ENCODE results near the gene SH3GLB2.
"Not testable (repeated sequence)": the region's sequence is repeated elsewhere in the genome, so short reads cannot be mapped to it uniquely, and the experiment has no call there.

SH3GLB2 gene

DNA sequence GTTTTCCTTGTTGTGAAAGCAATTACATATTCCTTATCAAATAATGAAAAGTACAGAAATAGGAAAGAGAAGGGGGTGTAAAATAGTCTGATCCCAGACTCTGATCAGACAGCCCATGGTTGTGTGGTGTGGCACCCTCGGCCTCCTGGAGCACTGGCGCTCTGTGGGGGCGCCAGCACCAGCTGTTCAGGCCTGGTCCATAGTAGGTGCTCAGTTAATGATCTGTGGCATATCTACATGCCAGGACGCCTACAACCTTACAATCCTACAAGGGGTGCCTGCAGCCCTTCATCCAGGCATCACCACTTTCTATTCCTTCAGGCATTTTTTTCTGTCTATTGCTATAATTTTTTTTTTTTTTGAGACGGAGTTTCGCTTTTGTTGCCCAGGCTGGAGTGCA is 24.9 kb upstream of the SH3GLB2 start:
- no peak for DNase-seq

DNA sequence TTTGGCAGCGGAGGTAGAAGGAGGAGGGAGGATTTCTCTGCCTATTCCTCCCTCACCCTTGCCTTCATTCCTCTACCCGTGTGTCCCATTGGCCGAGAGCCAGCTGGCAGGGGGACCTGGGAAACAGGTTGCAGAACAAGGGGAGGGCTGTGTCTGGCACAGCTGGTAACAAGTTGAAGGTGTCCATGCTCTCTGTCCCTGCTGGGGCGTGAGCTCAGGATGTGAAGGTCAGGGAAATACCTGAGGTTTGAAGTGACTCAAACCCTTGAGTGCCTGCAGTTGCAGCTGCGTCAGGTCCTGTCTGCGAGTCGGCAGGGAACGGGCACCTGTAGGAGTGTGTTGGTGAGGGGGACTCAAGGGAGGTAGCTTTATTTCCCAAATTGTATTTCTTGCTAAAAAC is 24.5 kb upstream of the SH3GLB2 start:
- no peak for DNase-seq

DNA sequence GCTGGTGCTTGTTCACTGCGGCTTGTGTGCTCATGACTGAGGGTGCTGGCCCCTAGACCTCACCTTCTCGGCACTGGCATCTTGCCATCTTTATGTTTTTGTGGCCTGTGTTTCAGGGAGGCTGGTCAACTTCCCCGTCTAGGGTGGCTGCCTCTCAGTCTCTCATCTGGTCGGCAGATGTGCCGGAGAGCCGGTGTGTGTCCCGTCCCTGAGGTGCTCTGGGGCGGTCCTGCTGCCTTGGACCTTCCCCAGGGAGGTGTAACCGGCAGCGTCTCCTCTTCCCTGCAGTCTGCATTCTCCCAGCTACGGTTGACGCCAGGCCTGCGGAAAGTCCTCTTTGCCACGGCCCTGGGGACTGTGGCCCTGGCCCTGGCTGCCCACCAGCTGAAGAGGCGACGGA is 13.9 kb upstream of the SH3GLB2 start:
- no peak for DNase-seq

DNA sequence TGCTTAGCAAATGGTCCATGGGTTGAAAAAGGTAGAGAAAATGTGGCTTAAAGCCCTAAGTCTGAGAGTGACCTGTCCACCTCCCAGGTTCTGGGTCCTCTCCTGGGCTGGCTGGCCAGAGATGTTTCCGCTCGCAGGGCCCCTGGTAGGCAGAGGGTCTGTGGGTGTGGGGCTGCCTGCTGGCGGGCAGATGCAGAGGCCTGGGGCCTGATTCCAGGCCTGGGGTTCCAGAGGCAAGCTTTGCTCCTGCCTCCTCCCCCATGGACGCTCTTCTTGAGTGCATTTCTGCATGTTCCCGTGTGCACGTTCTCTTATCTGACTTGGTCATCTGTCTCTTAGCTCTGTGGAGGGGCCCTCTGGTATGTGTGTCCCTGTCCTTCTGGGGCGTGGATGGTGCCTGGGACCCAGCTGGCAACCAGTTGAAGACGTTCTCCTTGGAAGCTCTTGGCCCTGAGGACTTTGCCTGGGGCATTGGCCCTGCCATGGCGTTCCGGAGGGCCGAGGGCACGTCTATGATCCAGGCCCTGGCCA is 12.0 kb upstream of the SH3GLB2 start:
- no peak for DNase-seq

DNA sequence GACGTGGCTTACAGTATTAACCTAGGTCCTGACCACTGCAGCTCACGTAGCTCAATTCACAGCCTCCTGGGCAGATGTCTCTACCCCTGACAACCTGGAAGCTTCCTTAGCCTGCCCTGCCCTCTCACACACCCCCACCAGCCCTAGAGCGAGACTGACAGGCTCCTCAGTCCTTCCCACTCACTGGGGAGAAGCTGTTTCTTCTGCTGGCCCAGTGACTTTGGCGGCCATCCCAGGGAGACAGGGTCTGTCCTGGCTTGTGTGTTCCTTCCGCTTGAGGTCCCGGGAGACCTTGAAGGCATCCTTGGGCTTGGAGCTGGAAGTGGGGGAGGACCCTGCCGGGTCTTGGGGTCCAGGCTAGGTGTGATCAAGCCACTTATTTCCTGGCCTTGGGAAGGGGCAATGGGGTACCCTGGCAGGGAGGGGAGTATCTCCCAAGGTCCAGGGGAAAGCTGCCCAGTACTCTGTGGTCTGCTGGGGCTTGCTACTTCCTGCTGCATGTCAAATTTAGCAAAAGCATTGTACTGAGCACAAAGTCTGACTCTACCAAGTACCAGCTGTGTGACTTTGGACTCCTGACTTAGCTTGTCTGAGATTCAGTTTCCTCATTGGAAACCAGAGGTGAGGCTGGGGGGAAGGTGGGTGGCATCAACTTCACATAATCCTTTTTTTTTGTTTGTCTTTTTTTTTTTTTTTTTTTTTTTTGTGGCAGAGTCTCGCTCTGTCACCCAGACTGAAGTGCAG is 10.2 kb upstream of the SH3GLB2 start:
- no peak for DNase-seq

DNA sequence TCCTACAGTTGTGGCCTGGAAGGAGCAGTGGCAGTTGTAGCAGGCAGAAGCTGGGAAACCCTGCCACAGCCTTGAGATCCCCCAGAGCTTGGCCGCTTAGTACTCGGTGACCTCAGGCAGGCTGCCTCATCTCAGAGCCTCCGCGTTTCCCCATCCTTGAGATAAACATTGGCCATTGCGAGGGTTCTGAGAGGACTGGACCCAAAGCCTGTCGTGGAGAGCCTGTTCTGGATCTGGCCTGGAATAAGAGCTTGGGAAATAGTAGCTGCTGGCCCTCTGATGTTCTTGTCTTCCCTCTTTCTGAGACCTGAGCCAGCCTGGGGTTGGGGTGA is 9.6 kb upstream of the SH3GLB2 start:
- no peak for DNase-seq

DNA sequence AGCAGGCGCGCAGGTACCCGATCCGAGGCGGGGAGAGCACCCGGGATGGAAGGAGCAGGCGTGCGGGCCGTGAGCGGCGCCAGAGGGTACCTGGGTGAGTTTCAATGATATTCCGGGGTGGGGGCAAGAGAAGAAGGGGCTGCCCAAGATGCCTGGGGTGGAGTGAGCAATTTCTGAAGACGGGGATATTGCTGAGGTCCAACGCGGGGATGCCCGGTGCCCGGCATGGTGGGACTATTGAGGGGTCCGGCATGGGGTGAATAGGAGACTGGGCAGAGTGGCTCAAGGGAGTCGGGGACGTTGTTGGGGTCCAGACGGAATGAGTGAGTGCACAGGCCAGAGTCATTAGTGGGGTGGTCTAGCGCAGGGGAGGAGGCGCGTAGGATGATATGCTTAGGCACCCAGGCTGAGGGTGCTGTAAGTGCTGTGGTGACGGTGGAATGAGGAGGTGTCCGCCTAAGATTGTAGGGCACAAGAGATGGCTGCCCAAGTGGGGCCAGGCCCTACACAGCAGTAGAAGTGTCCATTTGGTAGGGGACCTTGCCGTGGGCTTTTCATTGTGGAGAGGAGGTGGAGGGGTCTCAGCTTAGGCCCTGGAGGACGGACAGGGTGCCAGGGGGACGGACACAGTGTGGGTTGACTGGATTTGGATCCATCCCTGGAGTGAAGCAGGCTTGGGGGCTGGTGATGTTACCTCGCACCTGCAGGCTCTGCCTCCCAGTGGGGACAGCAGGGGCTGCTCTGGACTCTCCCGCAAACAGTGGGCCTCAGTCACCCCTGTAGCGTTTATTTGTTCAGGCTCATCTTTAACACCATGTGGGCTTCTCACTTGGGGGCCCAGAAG is 9.0 kb upstream of the SH3GLB2 start:
- DNase-seq: no peak

DNA sequence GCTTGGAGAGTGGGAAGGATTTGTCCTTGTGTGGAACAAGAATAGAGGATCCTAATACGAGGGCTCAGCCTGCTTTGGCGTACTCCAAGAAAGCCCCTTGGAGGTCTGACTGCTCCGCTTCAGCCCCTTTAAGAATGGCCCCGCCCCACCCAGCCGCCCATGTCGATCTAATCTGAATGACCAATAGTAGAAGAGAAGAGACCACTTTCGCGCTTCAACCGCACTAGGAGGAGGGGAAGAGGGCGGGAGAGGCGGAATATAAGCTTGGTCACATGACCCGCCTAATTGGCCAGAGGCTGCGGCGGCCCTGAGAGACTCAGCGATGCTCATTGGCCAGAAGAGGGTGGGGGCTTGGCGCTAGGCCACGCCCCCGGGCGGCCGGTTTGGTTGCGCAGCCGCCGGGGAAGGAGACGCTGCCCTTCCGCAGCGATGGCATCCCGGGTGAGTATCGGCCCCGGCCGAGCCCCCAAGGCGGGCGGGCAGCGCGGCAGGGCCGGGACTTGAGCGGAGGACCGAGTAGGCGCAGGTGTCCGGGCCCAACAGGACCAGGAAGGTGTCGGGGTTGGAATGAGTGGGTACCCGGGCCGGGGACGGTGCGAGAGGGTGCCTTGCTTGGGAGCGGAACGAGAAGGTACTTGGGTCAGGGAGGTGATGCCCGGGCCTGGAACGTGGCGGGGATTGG is 8.3 kb upstream of the SH3GLB2 start, which contains the start of gene MIGA2:
TSS of gene MIGA2 (plus strand) at position 386 of the 682 bp plus-strand sequence. CDS start 3,969 bp downstream, outside the sequence.
- DNase-seq: peak; percentile 78 to 87 (median 84)

DNA sequence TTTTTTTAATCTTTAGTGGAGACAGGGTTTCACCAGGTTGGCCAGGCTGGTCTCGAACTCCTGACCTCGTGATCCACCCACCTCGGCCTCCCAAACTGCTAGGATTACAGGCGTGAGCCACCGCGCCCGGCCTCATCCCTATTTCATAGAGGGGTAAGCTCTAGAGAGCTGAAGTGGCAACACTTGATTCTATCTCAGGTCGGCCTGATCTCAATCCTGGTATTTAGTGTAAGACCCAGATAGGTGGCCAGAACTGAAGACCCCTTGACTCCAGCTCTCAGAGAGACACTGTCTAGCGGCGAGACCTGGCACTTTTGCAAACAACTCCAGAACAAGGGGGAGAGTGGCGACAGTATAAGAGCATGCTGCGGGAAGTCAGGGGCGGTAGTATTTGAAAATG is 7.7 kb upstream of the SH3GLB2 start:
- not testable (repeated sequence) for DNase-seq

DNA sequence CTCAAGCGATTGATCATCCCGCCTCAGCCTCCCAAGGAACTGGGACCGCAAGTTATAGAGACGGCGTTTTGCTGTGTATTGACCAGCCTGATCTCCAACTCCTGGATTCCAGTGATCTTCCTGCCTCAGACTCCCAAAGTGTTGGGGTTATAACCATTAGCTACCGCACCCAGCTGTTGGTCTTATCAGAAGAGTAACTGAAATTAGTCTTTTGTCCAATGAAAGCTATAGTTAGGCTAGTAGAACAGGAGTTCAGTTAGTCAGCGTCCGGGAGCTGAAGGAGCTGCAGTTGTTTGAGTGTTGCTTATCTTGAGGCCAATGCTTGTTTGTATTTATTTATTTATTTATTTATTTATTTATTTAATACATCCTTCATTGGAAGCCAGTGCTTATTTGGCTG is 5.1 kb upstream of the SH3GLB2 start:
- no peak for DNase-seq

DNA sequence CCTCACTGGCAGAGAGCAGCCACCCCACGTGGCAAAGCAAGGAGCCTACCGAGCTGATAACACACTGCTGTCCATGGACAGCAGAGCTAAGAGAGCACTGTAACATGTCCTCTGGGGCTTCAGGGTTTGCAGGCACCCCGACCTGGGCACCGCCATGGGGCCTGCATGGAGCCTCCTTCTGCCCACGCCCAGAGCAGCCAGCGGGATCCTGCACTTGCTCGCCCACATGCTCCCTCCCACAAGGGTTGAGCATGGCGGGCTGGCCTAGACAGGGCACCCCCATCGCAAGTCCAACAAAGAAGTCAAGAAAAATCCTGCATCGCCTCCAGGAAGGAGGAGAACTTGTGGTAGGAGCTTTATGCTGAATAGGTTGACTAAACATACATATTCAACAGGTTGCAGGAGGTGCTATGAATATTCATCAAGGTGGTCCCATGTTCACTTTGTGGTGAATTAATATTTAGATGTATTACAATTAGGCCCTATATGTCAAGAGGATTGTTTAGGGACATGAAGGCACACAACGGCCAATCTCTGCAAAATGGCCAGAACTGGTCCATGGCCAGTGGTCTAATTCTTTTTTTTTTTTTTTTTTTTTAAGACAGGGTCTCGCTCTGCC is 4.5 kb upstream of the SH3GLB2 start:
- no peak for DNase-seq

DNA sequence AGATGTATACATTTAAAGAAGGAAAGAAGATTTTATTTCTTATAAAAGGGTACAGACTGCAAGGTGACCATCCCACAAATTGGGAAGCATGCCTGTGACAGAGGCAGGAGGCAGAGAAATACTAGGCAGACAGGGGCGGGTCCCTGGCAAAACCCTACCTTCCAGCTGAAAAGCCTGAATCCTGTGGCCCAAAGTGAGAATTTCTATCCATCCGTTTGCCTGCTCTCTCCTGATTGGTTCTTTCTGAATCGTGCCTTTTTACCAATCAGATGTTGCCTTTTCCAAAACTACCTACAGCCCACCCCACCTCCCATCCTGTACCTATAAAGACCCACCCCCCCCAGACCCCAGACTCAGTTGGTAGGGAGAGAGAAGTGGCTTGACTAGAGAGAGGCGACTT is 3.4 kb upstream of the SH3GLB2 start:
- no peak for DNase-seq

DNA sequence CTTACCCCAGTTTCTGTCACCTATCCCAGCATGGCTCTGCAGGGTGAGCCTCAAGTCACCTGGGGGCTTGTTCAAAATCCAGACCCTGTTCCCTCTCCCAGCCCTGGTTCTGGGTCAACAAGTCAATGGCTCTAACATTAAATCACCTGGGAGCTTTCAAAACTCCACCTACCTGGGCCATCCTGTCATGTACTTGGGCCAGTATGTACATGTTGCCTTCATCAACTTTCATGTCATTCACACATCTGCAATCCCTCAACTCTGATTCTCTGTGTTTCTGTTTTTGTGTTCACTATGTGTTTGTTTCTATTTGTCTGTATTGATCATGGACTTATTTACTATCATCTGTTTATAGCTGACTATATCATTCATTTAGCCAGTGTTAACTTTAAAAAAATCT is 2.1 kb upstream of the SH3GLB2 start:
- no peak for DNase-seq

DNA sequence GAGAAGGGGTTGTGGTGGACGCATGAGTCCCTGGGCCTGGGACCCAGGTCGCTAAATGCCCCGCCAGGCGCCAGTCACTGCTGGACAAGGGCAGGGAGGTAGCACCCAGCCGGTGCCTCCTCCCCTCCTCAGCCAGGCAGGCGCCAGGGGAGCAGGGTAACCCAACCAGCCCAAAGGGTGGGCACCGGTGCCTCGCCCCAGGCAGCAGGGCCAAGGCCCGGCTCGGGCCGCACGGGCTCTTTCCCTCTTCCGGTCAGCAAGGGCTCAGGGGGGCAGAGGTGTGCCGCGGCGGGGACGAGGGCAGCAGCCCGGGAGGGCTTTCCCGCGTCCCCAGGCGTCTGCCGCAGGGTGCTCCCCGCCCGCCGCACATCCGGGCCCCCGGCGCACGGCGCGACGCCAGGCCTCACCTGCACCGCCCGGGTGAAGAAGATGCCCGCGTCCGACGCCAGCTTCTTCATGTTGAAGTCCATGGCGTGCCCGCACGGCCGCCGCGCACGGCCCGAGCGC is 393 bp downstream of the SH3GLB2 start:
- peak in 3 of 4 experiments; percentile 45 to 80 (median 78) for DNase-seq

DNA sequence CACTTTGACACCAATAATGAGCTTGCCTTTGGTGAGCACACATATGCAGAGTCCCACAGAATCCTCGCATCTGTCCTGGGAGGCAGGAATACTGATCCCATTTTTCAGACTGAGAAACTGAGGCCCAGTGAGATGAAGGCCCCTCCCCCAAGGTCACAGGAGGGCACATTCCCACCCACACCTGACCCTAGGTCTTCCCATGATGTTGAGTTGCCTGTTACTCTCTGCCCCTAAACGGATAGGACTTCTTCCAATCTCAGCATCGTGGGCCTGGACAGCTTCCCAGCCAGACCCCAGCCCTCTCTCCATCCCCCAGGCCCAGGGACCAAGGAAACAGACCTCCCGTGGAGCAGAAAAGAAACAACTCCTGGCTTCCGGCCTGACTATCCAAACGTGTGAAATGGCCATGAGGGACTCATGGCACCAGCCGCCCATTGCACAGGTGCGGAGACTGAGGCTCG is 877 bp downstream of the SH3GLB2 start:
- no peak for DNase-seq

DNA sequence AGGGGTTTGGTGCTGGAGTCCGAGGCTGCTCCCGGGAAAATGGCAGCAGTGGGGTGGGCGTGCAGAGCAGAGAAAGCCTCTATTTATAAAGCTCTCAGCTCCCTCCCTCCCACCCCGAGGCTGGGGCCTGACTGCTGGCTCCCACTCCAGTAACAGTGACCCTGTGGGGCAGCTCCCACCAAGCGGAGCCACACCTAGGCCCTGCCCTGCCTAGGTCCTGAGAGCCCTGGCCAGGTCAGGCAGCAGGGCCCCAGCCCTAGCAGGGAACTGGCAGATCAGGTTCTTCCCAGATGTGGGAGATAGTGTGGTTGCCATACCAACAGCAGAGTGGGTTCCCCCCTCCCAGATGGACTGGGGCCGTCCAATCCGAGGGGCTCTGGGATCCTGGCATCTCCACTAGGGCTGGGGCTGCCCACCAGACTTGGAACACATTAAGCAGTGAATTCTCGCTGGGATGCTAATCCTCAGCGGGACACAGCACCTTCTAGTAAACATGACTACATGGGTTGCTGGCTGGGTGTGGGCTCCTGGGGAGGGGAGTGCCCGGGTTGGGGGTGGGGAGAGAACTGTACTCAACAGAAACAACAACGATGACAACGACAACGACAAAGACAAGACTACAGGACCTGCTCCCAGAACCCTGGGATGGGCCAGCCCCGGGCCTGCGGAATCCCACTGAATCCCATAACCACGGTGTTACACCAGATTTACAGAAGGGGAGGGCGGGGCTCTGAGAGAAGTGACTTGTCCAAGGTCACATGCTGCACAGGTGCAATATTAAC is 1.5 kb downstream of the SH3GLB2 start:
- no peak for DNase-seq

DNA sequence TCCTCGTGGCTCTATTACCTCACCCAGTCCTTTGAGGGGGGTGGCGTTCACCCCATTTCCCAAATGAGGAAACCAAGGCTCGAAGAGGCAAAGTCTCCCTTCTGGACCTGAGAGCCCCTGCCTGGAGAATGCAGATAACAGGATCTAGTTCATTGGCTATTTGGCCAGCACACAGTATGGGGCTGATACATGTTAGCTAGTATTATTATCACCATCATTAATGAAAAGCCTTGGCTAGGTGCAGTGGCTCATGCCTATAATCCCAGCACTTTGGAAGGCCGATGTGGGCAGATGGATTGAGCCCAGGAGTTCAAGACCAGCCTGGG is 4.3 kb downstream of the SH3GLB2 start:
- no peak for DNase-seq

DNA sequence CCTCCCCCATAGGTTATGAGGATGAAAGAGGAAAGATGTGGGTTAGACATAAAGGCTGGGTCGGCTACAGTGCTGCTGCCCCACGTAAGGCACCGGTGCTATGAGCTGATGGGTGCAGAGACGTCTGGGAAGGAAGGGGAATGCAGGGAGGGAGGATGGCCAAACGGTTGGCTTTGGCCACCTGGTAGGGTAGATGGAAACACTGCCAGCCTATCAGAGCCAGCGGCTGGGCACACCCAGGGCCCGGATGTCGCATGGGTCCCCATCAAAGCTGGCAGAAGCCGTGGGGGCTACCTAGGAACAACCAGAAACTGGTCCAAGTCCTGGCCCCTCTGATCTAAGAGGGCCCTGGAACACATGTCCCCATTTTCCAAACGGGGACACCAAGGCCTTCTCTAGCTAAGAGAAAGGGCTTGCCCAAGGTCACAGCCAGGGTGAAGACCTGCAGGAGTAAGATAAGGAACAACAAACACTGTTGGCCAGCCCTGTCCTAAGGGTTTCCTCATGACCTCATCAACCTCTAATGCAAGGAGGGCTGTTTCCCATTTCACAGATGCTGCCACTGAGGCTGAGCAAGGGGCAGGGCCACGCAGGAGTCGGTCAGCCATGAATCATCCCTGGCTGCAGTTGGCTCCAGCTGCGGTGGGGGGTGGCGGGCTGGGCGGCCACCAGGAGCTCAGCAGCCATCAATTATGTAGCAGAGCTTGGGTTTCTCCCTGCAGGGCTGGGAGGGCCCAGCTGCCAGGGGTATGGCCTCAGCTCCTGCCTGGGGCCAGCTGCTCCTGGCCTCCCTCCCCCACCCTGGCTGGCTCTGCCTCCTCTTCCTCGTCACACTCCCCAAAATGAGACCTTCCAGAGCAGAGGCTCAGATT is 4.9 kb downstream of the SH3GLB2 start:
- no peak for DNase-seq

DNA sequence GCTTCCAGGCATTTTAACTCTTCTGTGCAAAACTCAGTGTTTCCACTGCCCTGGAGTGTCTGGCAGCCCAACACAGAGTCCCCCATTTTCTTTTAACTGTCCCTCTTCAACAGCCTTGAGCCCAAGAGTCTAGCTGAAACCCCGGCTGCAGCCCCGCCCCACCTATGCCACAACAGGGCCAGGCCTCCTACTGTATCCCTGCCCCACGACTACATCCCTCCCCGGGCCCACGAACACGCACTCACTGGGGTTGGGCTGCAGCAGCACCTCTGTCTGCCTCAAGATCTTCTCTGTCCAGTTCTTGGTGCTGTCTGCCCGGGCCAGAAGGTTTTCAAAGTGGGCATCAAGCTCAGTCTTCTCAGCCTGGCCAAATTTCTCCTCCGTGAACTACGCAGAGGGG is 6.1 kb downstream of the SH3GLB2 start:
- DNase-seq: no peak

DNA sequence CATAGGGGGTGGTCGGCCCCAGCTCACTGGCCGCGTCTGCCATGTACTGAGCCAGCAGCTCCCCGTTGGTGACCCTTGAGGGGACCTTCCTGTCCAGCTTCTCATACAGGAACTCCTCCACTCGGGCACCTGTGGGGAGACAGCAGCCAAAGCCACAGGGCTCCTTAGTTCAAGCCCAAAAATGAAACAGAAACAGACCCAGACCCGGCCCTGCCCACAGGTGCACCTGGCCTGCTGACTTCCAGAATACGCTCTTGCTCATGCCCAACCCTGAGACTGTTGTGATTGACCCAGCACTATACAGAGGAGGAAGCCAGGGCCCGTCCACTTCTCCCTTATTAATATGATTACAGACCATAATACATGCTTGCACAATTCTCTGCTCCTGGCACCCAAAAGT is 7.0 kb downstream of the SH3GLB2 start:
- DNase-seq: no peak

DNA sequence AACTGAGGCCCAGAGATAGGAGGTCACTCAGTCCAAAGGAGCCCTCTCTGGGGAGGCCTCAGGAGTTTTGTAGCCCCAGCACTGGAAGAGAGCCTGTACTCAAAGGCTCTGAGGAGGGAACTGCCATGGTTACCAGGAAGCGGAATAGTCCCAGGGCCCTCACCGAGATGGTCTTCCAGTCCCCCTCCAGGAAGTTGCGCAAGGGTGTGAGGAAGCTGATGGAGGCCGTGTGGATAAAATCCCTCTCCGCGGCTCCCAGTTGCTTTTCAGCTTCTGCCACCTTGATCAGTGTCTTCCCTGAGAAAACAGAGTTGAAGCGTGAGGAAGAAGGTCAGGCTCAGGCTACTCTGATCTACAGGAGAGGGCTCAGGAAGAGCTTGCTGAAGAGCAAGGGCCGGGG is 13.5 kb downstream of the SH3GLB2 start:
- DNase-seq: no peak

All from activated naive CD4-positive, alpha-beta T cell (primary cell).